C4-2B (cell line): ENCODE results near the gene NSF.
"Not testable (repeated sequence)": the region's sequence is repeated elsewhere in the genome, so short reads cannot be mapped to it uniquely, and the experiment has no call there.

Experiments
- H3K27ac ChIP-seq: fragments of 450-650 bp; 2 replicates; pipeline ENCODE4 v1.5.1; 2017

Gene NSF

DNA sequence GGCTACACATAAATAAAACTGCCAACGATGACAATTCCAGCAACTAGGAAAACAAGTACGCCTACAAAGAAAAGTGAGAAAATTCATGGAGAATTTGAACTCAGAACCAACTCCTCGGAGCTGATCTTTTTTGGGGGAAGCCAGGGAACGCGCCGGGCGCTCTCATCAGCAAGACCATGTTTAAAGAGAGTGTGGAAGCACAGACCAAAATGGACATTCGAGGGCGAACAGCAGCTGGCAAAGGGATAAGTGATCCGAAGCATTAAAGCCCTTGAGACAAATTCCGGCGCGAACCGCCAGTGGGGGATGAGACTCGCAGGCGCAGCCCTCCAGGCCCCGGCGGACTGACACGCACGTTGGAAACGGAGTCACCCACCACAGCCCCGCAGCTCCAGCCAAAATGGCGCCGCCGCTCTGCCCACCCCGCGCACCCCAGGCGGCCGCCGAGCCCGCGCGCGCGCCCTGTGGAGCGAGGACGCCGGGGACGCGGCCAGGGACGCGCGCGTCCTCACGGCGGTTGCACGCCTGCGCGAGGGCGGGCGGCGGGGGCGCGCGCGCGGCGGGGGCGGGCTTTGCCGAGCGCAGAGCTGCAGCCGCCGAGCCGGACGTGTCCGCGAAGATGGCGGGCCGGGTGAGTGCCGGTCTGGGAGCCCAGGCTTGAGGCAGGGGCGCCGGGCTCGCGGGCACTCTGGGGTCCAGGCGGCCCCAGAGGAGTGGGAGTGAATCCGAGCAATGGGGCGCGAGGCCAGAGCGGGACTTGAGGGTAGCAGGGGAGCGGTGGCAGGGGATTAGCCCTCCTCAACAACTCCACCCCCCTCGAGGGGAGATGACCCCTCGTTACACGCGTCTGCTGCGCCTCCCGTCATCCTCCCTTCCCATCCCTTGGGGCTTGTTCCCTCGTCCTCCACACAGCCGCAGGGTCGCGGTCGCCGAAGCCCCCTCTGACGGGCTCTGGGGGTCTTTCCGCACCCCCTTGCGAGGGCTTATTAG is at the start of gene NSF:
TSS of gene NSF (plus strand) at position 513 of the 990 bp plus-strand sequence. CDS start at position 620, 107 bp downstream.
- H3K27ac ChIP-seq, result not testable (repeated sequence)

DNA sequence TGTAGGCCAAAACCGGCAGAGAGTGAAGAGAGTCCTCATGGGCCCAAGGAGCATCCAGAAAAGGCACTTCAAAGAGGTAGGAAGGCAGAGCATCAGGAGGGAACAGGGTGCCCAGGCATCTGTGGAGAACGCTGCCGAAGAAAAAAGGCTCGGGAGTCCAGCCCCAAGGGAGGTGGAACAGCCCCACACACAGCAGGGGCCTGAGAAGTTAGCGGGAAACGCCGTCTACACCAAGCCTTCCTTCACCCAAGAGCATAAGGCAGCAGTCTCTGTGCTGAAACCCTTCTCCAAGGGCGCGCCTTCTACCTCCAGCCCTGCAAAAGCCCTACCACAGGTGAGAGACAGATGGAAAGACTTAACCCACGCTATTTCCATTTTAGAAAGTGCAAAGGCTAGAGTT is 41.9 kb upstream of the NSF start:
- H3K27ac ChIP-seq, result not testable (repeated sequence)

DNA sequence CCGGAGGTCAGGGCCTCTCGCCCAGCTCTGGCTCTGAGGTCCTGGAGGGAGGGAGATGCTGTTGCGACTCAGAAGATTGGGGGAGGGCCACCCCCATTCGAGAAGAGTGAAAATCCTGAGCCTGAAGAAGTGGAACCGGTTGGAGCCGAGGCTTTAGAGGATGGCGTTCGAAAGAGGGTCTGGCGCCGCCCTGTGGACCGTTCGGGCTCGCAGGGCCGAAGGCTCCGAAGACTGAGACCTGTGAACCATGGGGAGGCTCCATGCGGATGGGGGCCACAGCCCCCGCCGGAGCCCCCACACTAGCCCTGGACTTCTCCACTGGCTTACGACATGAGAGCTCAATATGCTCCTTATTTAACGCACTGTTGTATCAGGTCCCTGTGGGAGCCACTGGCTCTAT is 31.3 kb upstream of the NSF start:
- not testable (repeated sequence) for H3K27ac ChIP-seq

DNA sequence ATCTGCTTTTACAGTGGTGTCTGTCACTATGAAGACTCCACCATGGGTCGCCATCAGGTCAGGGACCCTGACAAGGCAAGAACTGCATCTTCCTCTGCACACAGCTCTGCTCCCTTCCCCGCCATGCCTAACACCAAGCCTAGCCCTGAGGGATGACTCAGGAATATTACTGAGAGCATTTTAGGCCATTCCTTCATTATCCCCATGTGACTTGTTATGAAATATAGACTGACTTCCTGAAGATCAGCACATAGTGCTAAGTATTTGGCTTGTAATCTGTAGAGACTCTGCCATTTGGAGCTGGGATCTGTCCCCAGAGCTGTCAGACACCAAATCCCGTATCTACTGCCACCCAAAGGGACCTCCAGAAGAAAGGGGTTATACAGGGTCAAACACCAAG is 30.4 kb upstream of the NSF start:
- not testable (repeated sequence) for H3K27ac ChIP-seq

DNA sequence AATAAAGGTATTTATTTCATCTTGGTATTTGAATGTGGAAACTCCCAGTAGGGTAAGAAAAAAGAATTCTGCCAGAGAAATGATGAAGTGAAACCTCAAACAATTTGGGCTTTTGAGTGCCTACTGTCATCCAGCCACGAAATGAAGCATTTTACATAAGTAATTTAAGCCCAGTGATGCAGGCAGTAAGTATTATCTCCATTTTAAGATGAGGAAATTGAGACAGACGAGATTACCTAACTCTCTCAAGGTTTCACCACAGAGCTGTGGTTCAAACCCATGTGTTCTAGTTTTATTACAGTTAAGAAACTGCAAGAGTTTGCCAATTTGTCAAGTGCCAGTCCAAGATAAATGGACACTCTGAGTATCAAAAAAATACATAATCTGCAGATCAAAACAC is 24.2 kb upstream of the NSF start:
- not testable (repeated sequence) for H3K27ac ChIP-seq

DNA sequence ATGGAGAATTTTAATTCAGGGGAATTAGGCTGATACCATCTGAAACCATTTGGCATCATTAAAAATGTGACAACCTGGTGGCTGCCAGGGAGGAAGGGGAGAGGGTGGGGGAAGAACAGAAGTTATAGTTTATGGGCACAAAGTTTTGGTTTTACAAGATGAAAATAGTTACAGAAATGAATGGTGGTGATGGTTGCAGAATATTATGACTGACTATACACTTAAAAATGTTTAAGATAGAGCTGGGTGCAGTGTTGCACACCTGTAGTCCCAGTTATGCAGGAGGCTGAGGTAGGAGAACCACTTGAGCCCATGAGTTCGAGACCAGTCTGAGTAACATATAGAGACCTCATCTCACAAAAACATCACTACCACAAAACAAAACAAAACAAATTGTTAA is 23.5 kb upstream of the NSF start:
- H3K27ac ChIP-seq, result not testable (repeated sequence)

DNA sequence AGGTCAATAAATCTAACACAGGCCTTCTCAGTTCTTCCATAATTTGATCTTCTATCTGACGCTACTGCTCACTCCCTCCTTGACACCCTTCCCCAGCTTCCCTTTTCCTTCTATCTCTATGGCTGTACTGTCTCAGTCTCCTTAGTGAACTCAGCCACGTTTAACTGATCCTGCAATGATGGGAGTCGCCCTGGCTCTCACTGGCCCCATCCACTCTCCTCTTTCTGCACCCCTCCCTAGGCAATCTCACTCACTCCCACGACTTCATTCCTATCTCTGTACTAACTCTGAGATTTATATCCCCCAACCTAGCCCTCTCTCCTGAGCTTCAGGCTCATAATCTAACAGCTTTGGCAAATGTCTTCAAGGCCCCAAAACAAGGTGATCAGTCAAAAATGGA is 18.7 kb upstream of the NSF start:
- H3K27ac ChIP-seq, result not testable (repeated sequence)

DNA sequence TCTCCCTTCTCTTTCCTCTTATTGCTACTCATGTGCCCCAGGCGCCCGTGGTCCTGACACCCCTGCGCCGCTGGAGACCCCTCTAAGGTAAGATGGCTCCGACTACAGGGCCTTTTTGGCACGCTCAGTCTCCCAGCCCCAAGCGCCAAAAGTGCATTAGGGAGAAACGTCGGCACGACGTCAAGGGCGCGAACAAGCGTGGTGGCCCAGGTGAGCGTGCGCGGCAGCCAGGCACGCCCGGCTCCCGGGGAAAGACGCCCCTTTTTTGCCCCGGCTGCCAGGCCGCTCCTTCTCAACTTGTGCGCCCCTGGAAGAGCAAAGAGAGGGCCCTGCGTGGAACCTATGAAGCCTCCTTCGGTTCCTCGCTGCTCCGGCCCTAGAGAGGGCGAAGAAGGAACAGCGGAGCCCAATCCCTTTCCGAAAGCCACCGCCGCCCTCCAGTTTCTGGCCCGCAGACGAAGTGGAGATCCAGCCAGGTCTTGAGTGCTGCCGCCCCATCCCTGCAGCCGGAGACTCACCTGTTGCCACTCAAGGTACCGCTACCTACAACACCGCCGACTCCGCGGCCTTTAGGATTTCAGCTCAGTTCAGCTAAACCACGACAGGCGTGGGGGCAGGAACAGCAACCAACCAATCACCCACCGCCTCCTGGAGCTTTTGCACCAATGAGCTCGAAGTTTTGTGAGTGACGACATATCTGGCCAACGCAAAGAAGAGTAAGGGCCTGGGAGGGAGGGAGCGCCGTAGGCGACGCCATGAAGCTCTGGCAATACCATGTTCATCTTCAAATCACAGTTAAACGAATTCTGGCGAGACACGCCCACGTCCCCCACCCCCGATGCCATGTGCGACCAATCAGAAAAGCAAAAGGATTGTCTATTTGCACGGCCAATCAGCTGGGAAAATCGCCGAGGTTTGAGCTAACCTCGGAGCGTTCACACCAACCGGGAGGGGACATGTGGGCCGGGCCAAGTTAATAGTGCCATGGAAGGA is 11.1 kb upstream of the NSF start, which contains the start of gene ARL17A:
TSS of gene ARL17A (minus strand) at position 609 of the 993 bp plus-strand sequence. CDS start 3,369 bp downstream, outside the sequence.
- H3K27ac ChIP-seq, result not testable (repeated sequence)

DNA sequence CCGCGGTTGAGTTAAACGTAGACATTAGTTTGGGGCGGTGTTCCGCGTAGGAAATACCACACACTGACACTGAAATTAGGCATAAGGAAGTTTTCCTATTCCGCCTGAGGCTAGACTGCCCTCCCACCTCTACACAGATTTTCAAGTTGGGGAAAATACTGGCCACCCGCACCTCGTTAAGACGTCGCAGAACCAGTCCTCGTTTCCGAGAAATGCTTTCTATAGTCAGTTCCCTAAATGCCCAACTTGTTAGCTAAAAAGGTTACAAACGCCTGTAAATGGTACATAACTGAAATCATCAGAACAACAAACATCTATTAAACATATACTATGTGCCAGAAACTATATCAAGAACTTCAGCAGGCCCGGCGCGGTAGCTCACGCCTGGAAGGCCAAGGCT is 10.4 kb upstream of the NSF start:
- H3K27ac ChIP-seq, result not testable (repeated sequence)

DNA sequence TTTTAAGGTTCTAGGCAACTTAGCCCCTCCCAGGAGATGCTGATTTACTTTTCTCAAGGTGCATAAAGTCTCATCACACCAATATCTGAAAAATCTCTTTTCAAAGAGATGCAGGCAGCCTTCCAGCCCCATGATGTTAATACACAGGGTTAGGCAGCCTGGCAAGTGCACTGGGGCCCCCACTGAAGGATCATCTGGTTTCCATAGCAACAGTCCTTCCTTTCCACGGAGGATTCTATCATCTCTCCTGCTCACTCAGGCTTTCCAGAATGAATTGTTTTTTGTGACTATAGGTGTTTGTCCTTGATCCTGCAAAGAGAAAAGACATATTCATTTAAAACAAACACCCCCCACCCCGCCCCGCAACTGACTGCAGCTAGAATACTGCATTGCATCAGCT is 5.0 kb upstream of the NSF start:
- H3K27ac ChIP-seq, result not testable (repeated sequence)

DNA sequence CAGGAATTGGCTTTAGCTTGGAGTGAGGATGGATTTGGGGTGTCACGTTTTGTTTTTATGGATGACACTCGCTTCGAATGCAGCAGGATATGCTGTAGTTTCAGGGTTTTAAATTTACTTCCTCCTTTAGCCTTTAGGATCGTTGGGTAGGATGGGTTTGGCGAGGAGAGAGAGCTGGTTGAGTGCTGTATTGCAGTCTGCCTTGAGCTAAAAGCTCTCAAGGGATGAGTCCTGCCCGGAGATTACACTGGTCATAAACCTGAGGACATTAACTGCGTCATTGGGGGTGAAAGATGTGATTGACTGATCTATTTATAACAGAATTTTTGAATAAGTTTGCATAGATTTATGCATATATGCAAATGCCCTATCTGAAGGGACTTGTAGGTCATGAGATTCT is 863 bp downstream of the NSF start:
- H3K27ac ChIP-seq, result not testable (repeated sequence)

DNA sequence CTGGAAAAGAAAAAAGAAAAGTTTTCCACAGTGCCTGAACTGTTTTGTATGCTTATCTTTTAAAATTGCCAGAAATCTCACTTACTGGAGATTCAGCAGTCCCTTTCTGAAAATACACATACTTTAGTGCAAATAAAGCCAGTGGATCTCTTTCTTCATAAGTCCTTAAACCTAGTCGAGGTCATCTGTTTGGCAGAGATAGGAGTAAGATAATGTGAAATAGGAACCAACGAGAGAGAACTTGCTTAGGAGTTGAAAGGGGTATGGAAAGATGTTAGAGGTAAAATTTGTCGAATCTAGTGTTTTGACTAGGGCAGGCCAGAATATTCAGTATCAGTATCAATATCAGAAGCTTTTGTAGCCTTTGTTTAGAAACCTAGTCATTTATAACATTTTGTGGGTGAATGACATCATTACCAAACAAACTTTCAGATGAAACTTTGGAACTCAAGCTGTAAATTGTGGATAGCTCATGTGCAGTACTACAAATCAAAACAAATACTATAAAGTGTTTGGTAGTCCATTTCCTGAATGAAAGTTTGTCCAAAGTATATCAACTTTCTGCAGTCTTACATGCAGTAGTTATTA is 8.0 kb downstream of the NSF start:
- H3K27ac ChIP-seq, result not testable (repeated sequence)

DNA sequence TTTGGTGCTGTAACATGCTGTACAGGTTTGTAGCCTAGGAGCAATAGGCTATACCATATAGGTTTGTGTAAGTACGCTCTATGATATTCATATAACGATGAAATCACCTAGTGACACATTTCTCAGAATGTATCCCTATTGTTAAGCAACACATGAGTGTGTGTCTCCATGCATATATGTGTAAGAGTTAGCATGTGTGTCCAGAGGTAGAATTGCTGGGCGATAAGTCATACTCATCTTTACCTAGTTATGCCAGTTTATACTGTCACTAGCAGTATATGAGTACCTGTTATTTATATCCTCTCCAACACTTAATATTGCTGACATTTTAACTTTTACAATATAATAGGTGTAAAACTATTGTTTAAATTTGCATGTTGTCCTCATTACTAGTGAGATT is 10.3 kb downstream of the NSF start:
- H3K27ac ChIP-seq, result not testable (repeated sequence)

DNA sequence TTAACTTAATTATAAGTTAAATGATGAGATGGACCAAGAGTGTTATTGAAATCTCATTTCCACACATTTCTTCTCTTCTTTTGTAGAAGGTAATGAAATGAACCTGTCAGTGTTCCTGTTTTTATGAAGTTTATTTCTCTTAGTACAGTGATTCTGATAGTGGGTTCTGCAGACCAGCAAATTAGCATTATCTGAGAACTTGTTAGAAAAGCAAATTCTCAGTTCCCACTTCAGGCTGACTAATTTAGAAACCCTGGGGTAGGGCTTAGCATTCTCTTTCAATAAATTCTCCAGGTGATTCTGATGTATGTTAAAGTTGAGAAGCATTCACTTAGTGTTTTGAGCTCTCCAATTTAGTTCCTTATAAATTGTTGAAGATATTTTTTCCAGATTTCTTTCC is 12.7 kb downstream of the NSF start:
- not testable (repeated sequence) for H3K27ac ChIP-seq

DNA sequence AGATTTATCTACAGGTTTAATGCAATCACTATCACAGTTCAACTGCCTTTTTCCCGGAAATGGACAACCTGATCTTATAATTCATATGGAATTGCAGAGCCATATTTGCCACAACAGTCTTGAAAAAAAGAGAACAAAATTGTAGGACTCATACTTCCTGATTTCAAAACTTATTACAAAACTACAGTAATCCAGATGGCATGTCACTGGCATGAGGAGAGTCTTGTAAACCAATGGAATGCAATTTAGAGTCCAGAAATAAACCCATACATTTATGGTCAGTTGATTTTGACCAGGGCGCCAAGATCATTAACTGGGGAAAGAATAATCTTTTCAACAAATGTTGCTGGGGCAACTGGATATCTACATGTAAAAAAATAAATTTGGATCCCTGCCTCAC is 20.8 kb downstream of the NSF start:
- H3K27ac ChIP-seq, result not testable (repeated sequence)

DNA sequence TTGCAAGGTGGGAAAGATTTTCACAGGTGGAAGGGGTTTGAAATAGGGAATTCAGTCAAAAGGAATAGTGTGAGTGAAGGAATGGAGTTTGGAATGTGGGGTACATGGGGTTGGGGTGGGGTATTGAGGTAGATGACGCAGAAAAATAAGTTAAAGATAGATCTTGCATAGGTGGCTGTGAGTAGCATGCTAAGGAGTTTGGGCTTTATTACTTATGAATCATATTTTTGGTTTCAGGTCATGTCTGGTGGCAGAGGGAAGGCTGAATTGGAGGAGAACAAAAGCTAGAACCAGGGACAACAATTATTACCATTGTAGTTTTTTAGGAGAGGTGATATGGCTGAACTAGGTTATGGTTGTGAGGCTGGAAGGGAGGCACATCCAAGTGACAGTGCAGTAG is 23.4 kb downstream of the NSF start:
- H3K27ac ChIP-seq, result not testable (repeated sequence)

DNA sequence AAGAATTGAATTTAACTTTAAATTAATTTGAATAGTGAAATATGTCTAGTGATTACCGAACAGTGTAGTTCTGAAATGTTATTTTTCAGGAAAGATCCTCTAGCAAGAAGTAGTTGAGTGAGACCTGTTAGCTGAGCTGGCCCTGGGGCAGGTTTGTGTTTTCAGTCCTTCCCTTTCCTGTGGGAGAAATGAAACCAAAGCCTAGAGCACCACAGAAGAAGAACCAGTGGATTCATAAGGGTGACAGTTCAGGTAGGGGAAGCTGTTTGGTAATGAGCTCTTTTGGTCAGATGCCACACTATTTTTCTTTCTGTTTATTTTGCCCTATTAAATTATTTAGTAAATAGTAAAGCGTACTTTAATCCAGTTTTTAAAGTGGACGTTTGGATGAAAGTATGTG is 26.7 kb downstream of the NSF start:
- not testable (repeated sequence) for H3K27ac ChIP-seq

DNA sequence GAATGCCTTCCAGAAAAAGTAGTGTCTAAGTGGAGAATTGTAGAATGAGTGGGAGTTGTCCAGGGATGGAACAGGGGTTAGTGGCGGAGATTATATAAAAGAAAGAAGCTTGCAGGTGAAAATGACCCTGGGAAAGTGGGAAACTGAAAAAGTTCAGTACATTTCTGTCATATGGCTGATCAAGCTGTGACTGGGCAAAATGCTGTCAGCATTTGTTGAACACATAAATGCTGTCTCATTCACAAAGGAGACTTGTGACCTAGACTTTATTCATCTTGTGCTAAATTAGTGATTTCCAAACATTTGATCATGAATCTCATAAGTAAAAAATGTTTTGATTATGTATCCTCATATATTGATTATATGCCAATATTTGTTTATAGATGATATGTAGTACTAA is 28.5 kb downstream of the NSF start:
- not testable (repeated sequence) for H3K27ac ChIP-seq

DNA sequence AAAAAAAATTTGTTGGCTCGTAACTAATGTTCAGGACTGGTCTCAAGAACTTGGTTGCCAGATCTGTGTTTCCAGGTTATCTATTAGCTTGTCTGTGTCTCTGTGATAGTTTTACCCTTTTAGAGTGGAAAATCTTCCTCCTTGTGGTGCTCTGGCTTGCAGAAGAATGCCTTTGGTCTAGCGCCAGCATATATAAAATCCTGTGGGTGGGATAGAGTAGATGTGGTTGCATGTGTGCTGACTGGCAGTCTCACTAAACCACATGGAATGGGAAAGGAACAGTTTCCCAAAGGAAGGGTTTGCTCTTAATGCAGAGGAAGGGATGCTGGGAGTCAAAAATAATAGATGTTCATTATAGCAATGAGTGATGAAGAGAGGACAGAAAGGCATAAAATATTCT is 33.3 kb downstream of the NSF start:
- not testable (repeated sequence) for H3K27ac ChIP-seq

DNA sequence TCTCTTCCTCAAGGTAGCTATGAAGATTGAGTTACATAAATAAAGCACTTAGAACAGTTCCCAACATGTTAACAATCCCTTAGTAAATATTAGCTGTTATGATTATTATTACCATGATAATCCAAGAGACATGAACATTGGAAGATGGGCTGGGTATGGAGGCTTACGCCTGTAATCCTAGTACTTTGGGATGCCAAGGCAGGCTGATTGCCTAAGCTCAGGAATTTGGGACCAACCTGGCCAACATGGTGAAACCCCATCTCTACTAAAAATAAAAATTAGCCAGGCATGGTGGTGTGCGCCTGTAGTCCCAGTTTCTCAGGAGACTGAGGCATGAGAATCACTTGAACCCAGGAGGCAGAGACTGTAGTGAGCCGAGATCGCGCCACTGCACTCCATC is 34.3 kb downstream of the NSF start:
- not testable (repeated sequence) for H3K27ac ChIP-seq

DNA sequence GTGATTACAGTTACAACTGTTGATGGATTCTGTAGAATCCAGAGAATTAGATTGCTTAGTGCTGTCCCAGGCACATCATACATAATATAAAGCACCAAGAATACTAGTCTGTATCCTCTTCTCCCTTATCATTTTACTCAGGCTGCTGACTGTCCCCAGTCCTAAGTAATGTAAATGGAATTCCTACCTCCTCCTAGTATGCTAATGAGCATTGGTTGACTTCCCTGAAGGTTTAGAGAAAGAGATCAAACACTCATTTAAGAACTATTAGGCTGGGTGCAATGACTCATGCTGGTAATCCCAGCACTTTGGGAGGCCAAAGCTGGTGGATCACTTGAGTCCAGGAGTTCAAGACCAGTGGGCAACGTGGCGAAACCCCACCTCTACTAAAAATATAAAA is 37.0 kb downstream of the NSF start:
- H3K27ac ChIP-seq, result not testable (repeated sequence)
